ENCODE data around the gene OR13C4.

OR13C4 gene

DNA sequence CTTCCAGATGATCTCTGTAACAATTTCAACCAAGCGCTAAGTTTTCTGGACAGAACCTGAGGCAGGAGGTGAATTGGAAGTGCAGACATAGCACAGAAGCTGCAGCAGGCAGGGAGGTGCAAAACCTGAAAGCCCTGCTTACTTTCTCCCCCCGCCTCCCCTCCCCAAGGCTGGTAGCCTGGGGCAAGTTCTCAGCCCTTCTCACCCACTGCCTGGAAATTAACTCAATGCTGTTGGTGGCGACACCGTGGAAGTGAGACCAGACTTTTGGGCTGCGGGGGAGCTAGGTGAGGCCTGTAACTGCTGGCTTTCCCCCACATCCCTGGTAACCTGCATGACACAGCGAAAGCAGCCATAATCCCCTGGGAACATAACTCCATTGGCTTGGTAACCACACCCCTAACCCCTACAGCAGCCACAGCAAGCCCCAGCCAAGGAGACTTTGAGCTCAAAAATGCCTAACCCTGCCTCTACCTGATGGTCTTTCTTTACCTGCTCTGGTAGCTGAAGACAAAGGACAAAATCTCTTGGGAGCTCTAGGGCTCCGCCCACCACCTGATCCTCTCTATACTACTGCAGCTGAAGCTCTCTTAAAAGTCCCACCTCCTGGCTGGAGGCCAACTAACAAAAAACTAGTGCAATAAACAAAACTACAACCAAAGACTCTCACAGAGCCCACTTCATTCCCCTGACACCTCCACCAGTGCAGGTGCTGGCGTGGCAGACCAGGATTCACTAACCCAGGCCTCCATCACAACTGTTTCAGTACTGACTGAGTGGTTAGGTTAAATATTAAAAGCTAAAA is 30.0 kb upstream of the OR13C4 start:
- ATAC-seq: no peak
- TF ChIP-seq, protein P1, sequence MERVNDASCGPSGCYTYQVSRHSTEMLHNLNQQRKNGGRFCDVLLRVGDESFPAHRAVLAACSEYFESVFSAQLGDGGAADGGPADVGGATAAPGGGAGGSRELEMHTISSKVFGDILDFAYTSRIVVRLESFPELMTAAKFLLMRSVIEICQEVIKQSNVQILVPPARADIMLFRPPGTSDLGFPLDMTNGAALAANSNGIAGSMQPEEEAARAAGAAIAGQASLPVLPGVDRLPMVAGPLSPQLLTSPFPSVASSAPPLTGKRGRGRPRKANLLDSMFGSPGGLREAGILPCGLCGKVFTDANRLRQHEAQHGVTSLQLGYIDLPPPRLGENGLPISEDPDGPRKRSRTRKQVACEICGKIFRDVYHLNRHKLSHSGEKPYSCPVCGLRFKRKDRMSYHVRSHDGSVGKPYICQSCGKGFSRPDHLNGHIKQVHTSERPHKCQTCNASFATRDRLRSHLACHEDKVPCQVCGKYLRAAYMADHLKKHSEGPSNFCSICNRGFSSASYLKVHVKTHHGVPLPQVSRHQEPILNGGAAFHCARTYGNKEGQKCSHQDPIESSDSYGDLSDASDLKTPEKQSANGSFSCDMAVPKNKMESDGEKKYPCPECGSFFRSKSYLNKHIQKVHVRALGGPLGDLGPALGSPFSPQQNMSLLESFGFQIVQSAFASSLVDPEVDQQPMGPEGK (CRISPR knock-in tag; IDR thresholded peaks at IDR 0.05; ENCODE audit: borderline replicate concordance): no peak
- TF ChIP-seq ESRRG (CRISPR knock-in tag; IDR thresholded peaks at IDR 0.05) (no peak), BACH2 (CRISPR knock-in tag; IDR thresholded peaks at IDR 0.05; ENCODE audit: borderline replicate concordance) (no peak), ZFP30 (CRISPR knock-in tag; IDR thresholded peaks at IDR 0.05) (no peak), RARB (CRISPR knock-in tag; IDR thresholded peaks at IDR 0.05) (no peak), ZNF8 (CRISPR knock-in tag; IDR thresholded peaks at IDR 0.05) (no peak), PPARA (CRISPR knock-in tag; IDR thresholded peaks at IDR 0.05; ENCODE audit: borderline replicate concordance) (no peak), ARNTL (CRISPR knock-in tag; IDR thresholded peaks at IDR 0.05; ENCODE audit: borderline replicate concordance, low read depth) (no peak), ZFP3 (CRISPR knock-in tag; IDR thresholded peaks at IDR 0.05) (no peak), ISL1 (CRISPR knock-in tag; IDR thresholded peaks at IDR 0.05) (no peak), GLIS3 (CRISPR knock-in tag; IDR thresholded peaks at IDR 0.05) (no peak), ZC3H10 (CRISPR knock-in tag; IDR thresholded peaks at IDR 0.05) (no peak), ZNF565 (CRISPR knock-in tag; conservative IDR thresholded peaks at IDR 0.05; ENCODE audit: low read depth) (no peak), ZNF70 (CRISPR knock-in tag; IDR thresholded peaks at IDR 0.05) (no peak), OSR1 (CRISPR knock-in tag; IDR thresholded peaks at IDR 0.05) (no peak), TOX (CRISPR knock-in tag; IDR thresholded peaks at IDR 0.05; ENCODE audit: borderline replicate concordance) (no peak)
- TF ChIP-seq, protein P2, sequence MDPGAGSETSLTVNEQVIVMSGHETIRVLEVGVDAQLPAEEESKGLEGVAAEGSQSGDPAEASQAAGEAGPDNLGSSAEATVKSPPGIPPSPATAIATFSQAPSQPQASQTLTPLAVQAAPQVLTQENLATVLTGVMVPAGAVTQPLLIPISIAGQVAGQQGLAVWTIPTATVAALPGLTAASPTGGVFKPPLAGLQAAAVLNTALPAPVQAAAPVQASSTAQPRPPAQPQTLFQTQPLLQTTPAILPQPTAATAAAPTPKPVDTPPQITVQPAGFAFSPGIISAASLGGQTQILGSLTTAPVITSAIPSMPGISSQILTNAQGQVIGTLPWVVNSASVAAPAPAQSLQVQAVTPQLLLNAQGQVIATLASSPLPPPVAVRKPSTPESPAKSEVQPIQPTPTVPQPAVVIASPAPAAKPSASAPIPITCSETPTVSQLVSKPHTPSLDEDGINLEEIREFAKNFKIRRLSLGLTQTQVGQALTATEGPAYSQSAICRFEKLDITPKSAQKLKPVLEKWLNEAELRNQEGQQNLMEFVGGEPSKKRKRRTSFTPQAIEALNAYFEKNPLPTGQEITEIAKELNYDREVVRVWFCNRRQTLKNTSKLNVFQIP (CRISPR knock-in tag; IDR thresholded peaks at IDR 0.05; ENCODE audit: borderline replicate concordance, low read depth): no peak
- TF ChIP-seq, protein P3, sequence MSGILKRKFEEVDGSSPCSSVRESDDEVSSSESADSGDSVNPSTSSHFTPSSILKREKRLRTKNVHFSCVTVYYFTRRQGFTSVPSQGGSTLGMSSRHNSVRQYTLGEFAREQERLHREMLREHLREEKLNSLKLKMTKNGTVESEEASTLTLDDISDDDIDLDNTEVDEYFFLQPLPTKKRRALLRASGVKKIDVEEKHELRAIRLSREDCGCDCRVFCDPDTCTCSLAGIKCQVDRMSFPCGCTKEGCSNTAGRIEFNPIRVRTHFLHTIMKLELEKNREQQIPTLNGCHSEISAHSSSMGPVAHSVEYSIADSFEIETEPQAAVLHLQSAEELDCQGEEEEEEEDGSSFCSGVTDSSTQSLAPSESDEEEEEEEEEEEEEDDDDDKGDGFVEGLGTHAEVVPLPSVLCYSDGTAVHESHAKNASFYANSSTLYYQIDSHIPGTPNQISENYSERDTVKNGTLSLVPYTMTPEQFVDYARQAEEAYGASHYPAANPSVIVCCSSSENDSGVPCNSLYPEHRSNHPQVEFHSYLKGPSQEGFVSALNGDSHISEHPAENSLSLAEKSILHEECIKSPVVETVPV (CRISPR knock-in tag; IDR thresholded peaks at IDR 0.05): no peak
- TF ChIP-seq, protein P4, sequence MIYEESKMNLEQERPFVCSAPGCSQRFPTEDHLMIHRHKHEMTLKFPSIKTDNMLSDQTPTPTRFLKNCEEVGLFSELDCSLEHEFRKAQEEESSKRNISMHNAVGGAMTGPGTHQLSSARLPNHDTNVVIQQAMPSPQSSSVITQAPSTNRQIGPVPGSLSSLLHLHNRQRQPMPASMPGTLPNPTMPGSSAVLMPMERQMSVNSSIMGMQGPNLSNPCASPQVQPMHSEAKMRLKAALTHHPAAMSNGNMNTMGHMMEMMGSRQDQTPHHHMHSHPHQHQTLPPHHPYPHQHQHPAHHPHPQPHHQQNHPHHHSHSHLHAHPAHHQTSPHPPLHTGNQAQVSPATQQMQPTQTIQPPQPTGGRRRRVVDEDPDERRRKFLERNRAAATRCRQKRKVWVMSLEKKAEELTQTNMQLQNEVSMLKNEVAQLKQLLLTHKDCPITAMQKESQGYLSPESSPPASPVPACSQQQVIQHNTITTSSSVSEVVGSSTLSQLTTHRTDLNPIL (CRISPR knock-in tag; IDR thresholded peaks at IDR 0.05; ENCODE audit: low read depth): no peak
- TF ChIP-seq, protein P5, sequence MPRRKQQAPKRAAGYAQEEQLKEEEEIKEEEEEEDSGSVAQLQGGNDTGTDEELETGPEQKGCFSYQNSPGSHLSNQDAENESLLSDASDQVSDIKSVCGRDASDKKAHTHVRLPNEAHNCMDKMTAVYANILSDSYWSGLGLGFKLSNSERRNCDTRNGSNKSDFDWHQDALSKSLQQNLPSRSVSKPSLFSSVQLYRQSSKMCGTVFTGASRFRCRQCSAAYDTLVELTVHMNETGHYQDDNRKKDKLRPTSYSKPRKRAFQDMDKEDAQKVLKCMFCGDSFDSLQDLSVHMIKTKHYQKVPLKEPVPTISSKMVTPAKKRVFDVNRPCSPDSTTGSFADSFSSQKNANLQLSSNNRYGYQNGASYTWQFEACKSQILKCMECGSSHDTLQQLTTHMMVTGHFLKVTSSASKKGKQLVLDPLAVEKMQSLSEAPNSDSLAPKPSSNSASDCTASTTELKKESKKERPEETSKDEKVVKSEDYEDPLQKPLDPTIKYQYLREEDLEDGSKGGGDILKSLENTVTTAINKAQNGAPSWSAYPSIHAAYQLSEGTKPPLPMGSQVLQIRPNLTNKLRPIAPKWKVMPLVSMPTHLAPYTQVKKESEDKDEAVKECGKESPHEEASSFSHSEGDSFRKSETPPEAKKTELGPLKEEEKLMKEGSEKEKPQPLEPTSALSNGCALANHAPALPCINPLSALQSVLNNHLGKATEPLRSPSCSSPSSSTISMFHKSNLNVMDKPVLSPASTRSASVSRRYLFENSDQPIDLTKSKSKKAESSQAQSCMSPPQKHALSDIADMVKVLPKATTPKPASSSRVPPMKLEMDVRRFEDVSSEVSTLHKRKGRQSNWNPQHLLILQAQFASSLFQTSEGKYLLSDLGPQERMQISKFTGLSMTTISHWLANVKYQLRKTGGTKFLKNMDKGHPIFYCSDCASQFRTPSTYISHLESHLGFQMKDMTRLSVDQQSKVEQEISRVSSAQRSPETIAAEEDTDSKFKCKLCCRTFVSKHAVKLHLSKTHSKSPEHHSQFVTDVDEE (CRISPR knock-in tag; IDR thresholded peaks at IDR 0.05): no peak

DNA sequence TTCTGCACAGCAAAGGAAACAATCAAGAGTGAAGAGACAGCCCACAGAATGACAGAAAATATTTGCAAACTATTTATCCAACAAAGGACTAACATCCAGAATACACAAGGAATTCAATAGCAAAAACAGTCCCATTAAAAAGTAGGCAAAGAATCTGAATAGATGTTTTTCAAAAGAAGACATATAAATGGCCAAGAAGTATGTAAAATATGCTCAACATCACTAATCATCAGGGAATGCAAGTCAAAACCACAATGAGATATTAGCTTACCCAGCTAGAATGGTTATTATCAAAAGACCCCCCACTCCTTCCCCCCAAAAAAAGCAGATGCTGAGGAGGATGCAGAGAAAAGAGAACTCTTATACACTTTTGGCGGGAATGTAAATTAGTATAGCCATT is 28.5 kb upstream of the OR13C4 start:
- no peak for ATAC-seq

DNA sequence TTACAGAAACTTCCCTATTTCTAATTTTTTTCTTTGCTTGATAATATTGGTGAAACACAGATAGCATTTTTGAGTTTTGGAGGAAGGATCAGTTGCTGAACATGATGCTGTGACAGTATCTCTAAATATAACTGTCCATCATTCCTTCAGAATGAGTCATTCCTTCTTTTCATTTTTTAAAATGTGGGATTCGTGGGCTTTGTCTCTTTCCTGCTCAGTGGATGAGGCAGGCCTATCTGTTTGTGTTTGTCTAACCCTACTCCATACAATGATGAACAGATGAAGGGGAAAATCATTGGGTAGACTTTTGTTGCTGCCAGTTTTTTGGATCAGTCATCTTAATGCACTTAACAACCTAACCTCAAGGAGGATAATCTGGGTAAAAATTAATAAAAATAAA is 26.3 kb upstream of the OR13C4 start:
- no peak for ATAC-seq
- TF ChIP-seq ARNTL (CRISPR knock-in tag; IDR thresholded peaks at IDR 0.05; ENCODE audit: borderline replicate concordance, low read depth) (no peak), ZNF8 (CRISPR knock-in tag; IDR thresholded peaks at IDR 0.05) (no peak), RARB (CRISPR knock-in tag; IDR thresholded peaks at IDR 0.05) (no peak), OSR1 (CRISPR knock-in tag; IDR thresholded peaks at IDR 0.05) (no peak), ZNF70 (CRISPR knock-in tag; IDR thresholded peaks at IDR 0.05) (no peak), ESRRG (CRISPR knock-in tag; IDR thresholded peaks at IDR 0.05) (no peak)
- TF ChIP-seq, protein P4 (CRISPR knock-in tag; IDR thresholded peaks at IDR 0.05; ENCODE audit: low read depth): no peak
- TF ChIP-seq, protein P5 (CRISPR knock-in tag; IDR thresholded peaks at IDR 0.05): no peak
- TF ChIP-seq, protein P3 (CRISPR knock-in tag; IDR thresholded peaks at IDR 0.05): no peak

More for the DNA sequence above, 28.5 kb upstream of the OR13C4 start:
- no peak for TF ChIP-seq ZNF565 (CRISPR knock-in tag; conservative IDR thresholded peaks at IDR 0.05; ENCODE audit: low read depth)
- TF ChIP-seq CSDC2 (CRISPR knock-in tag; IDR thresholded peaks at IDR 0.05): no peak

Data from SK-N-SH treated with all-trans-retinoic acid at 6 μM for 48 hours (cell line).